BJ (cell line): Measurements from ENCODE around the gene TAF3. TPM values are rescaled to one million over a fixed set of nuclear protein-coding genes. Genes with fewer than 3 reads are reported as not detected.

ENCODE experiments used
- CTCF ChIA-PET: fragments of 350-600 bp; formaldehyde crosslinking; extraction: SDS; loops from one replicate; lab custom pipeline; 2021; ENCODE audit warnings: antibody characterized with exemption, inconsistent platforms; lab: Yijun Ruan, JAX
- POLR2A ChIA-PET: fragments of 300-600 bp; sonication (Branson Sonifier 250); formaldehyde crosslinking; extraction: SDS; loops from one replicate; lab custom pipeline; 2021; ENCODE audit warnings: antibody characterized with exemption; lab: Charles Lee
- DNase-seq: peaks from one replicate; pipeline ENCODE4 v3.0.0-alpha.2; 2011; ENCODE audit warnings: low read depth
- H3K27me3 ChIP-seq: 2 replicates; pipeline ENCODE4 v1.6.0; 2011; ENCODE audit warnings: low read length; ENCODE audit not compliant: control insufficient read depth, insufficient read depth
- H3K36me3 ChIP-seq: 2 replicates; pipeline ENCODE4 v1.5.1; 2011; ENCODE audit warnings: low read length; ENCODE audit not compliant: control insufficient read depth, insufficient read depth
- H3K4me3 ChIP-seq: 2 replicates; pipeline ENCODE4 v1.5.1; 2011; ENCODE audit warnings: low read depth, mild to moderate bottlenecking, control low read depth, low read length
- CTCF ChIP-seq: IDR thresholded peaks from 2 replicates; pipeline ENCODE4 v1.5.1; 2011; ENCODE audit warnings: low read depth, mild to moderate bottlenecking, control low read depth, inconsistent platforms, low read length, moderate library complexity; ENCODE audit not compliant: insufficient read depth
- polyA plus RNA-seq: library from polyadenylated mRNA; depleted of rRNA; stranded (reverse); fragments of >200 nt; gene quantifications from 2 replicates; pipeline ENCODE4 v1.2.3, GENCODE V29; 2011

TAF3 gene
- polyA plus RNA-seq, 1 experiment: 1.8 TPM

- ChIA-PET POLR2A (no interaction called here), CTCF (no interaction called here)
- no peak for DNase-seq
- Histone ChIP-seq H3K36me3 (no peaks in the 10 kb centered on the region), H3K27me3 (no peaks in the 10 kb centered on the region), H3K4me3 (no peak overlapping the region)
- no peak for TF ChIP-seq CTCF
These were observed 77.4 kb downstream of the TAF3 start for GRCh38 chr10:7895699-7896090.

- H3K36me3 ChIP-seq: no peaks in the 10 kb centered on the region
- no peak for TF ChIP-seq CTCF
- DNase-seq: no peak
- no peak overlapping the region for H3K4me3 ChIP-seq
- ChIA-PET CTCF (no interaction called here), POLR2A (no interaction called here)
- no peaks in the 10 kb centered on the region for H3K27me3 ChIP-seq
These were observed 78.0 kb downstream of the TAF3 start for GRCh38 chr10:7896297-7896696.

DNA sequence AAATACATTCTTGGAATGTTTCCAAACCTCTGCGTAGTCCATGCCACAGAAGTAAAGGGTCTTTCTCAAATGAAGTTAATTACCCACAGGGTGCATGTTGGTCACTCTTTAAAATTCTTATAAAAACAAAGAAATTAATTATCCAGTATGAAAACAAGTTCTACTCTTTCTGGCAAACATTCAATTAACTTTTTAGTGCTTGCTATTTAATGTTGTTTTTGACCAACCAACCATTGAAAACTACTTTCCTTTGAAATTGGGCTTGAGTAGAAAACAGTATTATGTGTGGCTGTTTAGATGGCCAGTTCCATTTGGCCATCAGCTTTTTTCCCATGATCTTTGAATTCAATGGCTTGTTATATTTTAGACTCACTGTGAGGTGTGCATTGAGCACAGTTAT lies 83.0 kb downstream of the TAF3 start:
- no peaks in the 10 kb centered on the region for H3K27me3 ChIP-seq
- DNase-seq: no peak
- TF ChIP-seq CTCF: no peak
- POLR2A ChIA-PET: no interaction called here
- no peaks in the 10 kb centered on the region for H3K36me3 ChIP-seq
- no peak overlapping the region for H3K4me3 ChIP-seq
- CTCF ChIA-PET: no interaction called here

- Histone ChIP-seq H3K4me3 (no peak overlapping the region), H3K36me3 (no peaks in the 10 kb centered on the region), H3K27me3 (no peaks in the 10 kb centered on the region)
- DNase-seq: no peak
- ChIA-PET CTCF (no interaction called here), POLR2A (no interaction called here)
- TF ChIP-seq CTCF: no peak
These were observed 84.1 kb downstream of the TAF3 start for GRCh38 chr10:7902413-7902812.

- Histone ChIP-seq H3K27me3 (no peaks in the 10 kb centered on the region), H3K4me3 (no peak overlapping the region), H3K36me3 (no peaks in the 10 kb centered on the region)
- CTCF ChIA-PET: no interaction called here
- DNase-seq: no peak
- POLR2A ChIA-PET: no interaction called here
- no peak for TF ChIP-seq CTCF
These were observed 85.5 kb downstream of the TAF3 start for GRCh38 chr10:7903851-7904250.
